A549 (cell line): ENCODE data around the gene KCNK3. TPM values are rescaled to one million over a fixed set of nuclear protein-coding genes. Genes with fewer than 3 reads are reported as not detected.
A peak's percentile ranks its signal among the peaks of the same experiment; 100 is the strongest.

Experiments
- ATAC-seq, 2 experiments: fragments of 200-7000 bp in 1 of 2; fragments of >200 bp in 1 of 2; cut with Nextera tagmentation in 1 of 2; cut with Tn5 transposase in 1 of 2; 3 replicates each; pipeline versions ENCODE4 v1.8.0 to v1.9.1; 2018 to 2020; ENCODE audit warnings: mild to moderate bottlenecking in 1 of 2, moderate library complexity in 1 of 2
- CTCF ChIA-PET: fragments of 300-600 bp; sonication (Branson Sonifier 250); formaldehyde crosslinking; extraction: SDS; loops from one replicate; lab custom pipeline; 2021; ENCODE audit warnings: antibody characterized with exemption, inconsistent platforms; lab: Yijun Ruan, JAX
- POLR2A ChIA-PET: fragments of 350-600 bp; formaldehyde crosslinking; extraction: SDS; loops from one replicate; lab custom pipeline; 2021; ENCODE audit warnings: antibody characterized with exemption, inconsistent platforms; lab: Yijun Ruan, JAX
- DNase-seq, 2 experiments: peaks; one replicate each; pipeline versions ENCODE4 v3.0.0 to v3.0.0-alpha.2; 2011 to 2016; ENCODE audit warnings: low read depth in 1 of 2, low spot score in 1 of 2
- FAIRE-seq: peaks from 2 replicates; lab custom pipeline; 2011; peaks lifted over from hg19 to GRCh38; lab: Jason Lieb, UNC
- H3K27ac ChIP-seq, 2 experiments: fragments of >200 bp; sonication (Bioruptor Twin); formaldehyde crosslinking; 3 replicates each; pipeline ENCODE4 v1.5.1; 2016 to 2017
- H3K4me1 ChIP-seq: fragments of >200 bp; sonication (Bioruptor Twin); formaldehyde crosslinking; 3 replicates; pipeline ENCODE4 v1.6.1; 2016
- H3K4me2 ChIP-seq: fragments of >200 bp; sonication (Bioruptor Twin); formaldehyde crosslinking; 3 replicates; pipeline ENCODE4 v1.6.1; 2016
- H3K4me3 ChIP-seq: fragments of >200 bp; sonication (Bioruptor Twin); formaldehyde crosslinking; 3 replicates; pipeline ENCODE4 v1.5.1; 2016
- H3K9me3 ChIP-seq: fragments of >200 bp; sonication (Bioruptor Twin); formaldehyde crosslinking; 3 replicates; pipeline ENCODE4 v1.6.1; 2016
- BHLHE40 ChIP-seq: IDR thresholded peaks from 2 replicates; pipeline ENCODE4 v1.6.1; 2012; ENCODE audit warnings: low read depth, low read length, inconsistent platforms
- CBX8 ChIP-seq: fragments of 200-600 bp; sonication (generic); IDR thresholded peaks from 2 replicates; pipeline ENCODE4 v1.6.1; 2016
- CEBPB ChIP-seq, 2 experiments: fragments of >200 bp in 1 of 2; sonication (Bioruptor Twin) in 1 of 2; formaldehyde crosslinking in 1 of 2; IDR thresholded peaks; 2 replicates each; pipeline ENCODE4 v1.6.1; 2012 to 2016
- CHD2 ChIP-seq: fragments of 150-350 bp; IDR thresholded peaks from 2 replicates; pipeline ENCODE4 v1.6.1; 2014; ENCODE audit warnings: low read length; ENCODE audit not compliant: partially characterized antibody
- EP300 ChIP-seq, 2 experiments: fragments of >200 bp; sonication (Bioruptor Twin); formaldehyde crosslinking; IDR thresholded peaks; 2 replicates in 1 of 2; 3 replicates in 1 of 2; pipeline ENCODE4 v1.6.1; 2016 to 2017
- FOSL2 ChIP-seq, 2 experiments: fragments of 450-650 bp in 1 of 2; fragments of >200 bp in 1 of 2; sonication (Bioruptor Twin) in 1 of 2; formaldehyde crosslinking; IDR thresholded peaks; 2 replicates each; pipeline versions ENCODE4 v1.5.0 to v1.6.1; 2016 to 2020; ENCODE audit warnings: mild to moderate bottlenecking in 1 of 2, moderate library complexity in 1 of 2
- HDAC2 ChIP-seq: fragments of 200-600 bp; sonication (generic); IDR thresholded peaks from 2 replicates; pipeline ENCODE4 v1.6.1; 2016
- HOXA7 ChIP-seq: fragments of 250-450 bp; sonication (Bioruptor Pico); IDR thresholded peaks from 2 replicates; pipeline ENCODE4 v1.5.0; 2020; ENCODE audit warnings: mild to moderate bottlenecking, moderate library complexity
- JUN ChIP-seq, 2 experiments: fragments of >200 bp; sonication (Bioruptor Twin); formaldehyde crosslinking; IDR thresholded peaks; 2 replicates in 1 of 2; 3 replicates in 1 of 2; pipeline ENCODE4 v1.6.1; 2016 to 2017
- KDM5A ChIP-seq: fragments of 200-600 bp; sonication (generic); IDR thresholded peaks from 2 replicates; pipeline ENCODE4 v1.6.1; 2016; ENCODE audit warnings: antibody characterized with exemption, mild to moderate bottlenecking
- MYC ChIP-seq: IDR thresholded peaks from 2 replicates; pipeline ENCODE4 v1.6.1; 2012; ENCODE audit warnings: mild to moderate bottlenecking, inconsistent platforms, low read length, improper control_type of control experiment, borderline replicate concordance
- NFE2L2 ChIP-seq: fragments of 150-350 bp; conservative IDR thresholded peaks from 2 replicates; pipeline ENCODE4 v1.6.1; 2014; ENCODE audit warnings: low read length
- NPAS2 ChIP-seq: fragments of 250-450 bp; sonication (Bioruptor Pico); IDR thresholded peaks from 2 replicates; pipeline ENCODE4 v1.8.0; 2022; ENCODE audit warnings: mild to moderate bottlenecking, moderate library complexity, borderline replicate concordance
- POLR2A ChIP-seq: IDR thresholded peaks from 2 replicates; pipeline ENCODE4 v1.6.1; 2012; ENCODE audit warnings: mild to moderate bottlenecking, low read length
- RCOR1 ChIP-seq: fragments of 150-350 bp; IDR thresholded peaks from 2 replicates; pipeline ENCODE4 v1.6.1; 2014; ENCODE audit warnings: antibody characterized with exemption, low read length, low read depth
- RNF2 ChIP-seq: fragments of 200-600 bp; sonication (generic); IDR thresholded peaks from 2 replicates; pipeline ENCODE4 v1.6.1; 2016; ENCODE audit warnings: low read depth, mild to moderate bottlenecking, antibody characterized with exemption, moderate library complexity, borderline replicate concordance
- TP53 ChIP-seq: fragments of 250-450 bp; sonication (Bioruptor Pico); IDR thresholded peaks from 2 replicates; pipeline ENCODE4 v1.5.0; 2021; ENCODE audit warnings: mild to moderate bottlenecking, moderate library complexity
- ZSCAN20 ChIP-seq: fragments of 250-450 bp; sonication (Bioruptor Pico); IDR thresholded peaks from 2 replicates; pipeline ENCODE4 v1.8.0; 2022; ENCODE audit warnings: mild to moderate bottlenecking, moderate library complexity
- WGBS: methylation state at CpG from one replicate; pipeline ENCODE4 v1.1.6; 2017; ENCODE audit errors: missing lambda C conversion rate; 5-methylcytosine and 5-hydroxymethylcytosine counted together
- polyA plus RNA-seq, 4 experiments: library from polyadenylated mRNA; depleted of rRNA in 3 of 4; stranded (reverse); fragments of >200 nt; fragmentation: RNase III in 1 of 4; extraction: RNeasy Plus Mini Kit Qiagen cat#74134 plus additional on column Dnase treatment in 1 of 4; gene quantifications; 2 replicates in 3 of 4; 3 replicates in 1 of 4; pipeline ENCODE4 v1.2.3, GENCODE V29; 2011 to 2017
- TF ChIP-seq, protein P1 (sequence below): IDR thresholded peaks from 2 replicates; pipeline ENCODE4 v1.6.1; 2012

The KCNK3 gene
- polyA plus RNA-seq, 2 of the 4 experiments (the other 2 are of a cell fraction): 2.4 to 2.8 TPM

DNA sequence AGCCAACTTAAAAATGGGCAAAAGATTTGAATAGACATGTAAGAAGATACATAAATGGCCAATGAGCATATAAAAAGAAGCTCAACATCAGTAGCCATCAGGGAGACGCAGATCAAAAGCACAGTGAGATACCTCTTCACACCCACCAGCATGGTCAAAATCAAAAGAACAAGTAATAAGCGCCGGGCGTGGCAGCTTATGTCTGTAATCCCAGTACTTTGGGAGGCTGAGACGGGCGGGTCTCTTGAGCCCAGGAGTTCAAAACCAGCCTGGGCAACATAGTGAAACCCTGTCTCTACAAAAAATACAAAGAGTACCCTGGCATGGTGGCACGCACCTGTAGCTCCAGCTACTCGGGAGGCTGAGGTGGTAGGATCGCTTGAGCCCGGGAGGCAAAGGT, 46.8 kb upstream of the KCNK3 start:
- ChIA-PET CTCF (interaction anchor here (1.1 to 6.6 kb wide), 3 partner anchors 39 to 100 kb away, joined by 4 to 39 read pairs (median 20); no protein-coding TSS in a partner anchor), POLR2A (interaction anchor here (0.6 kb wide), 2 partner anchors 142 to 461 kb away, joined by 3 read pairs; no protein-coding TSS in a partner anchor)
- FAIRE-seq (no peak), DNase-seq (no peak), ATAC-seq (no peak)
- Histone ChIP-seq H3K4me2 (no peak overlapping the region), H3K27ac (no peak overlapping the region), H3K9me3 (no peaks in the 10 kb centered on the region), H3K4me1 (no peaks in the 10 kb centered on the region), H3K4me3 (no peak overlapping the region)
- TF ChIP-seq FOSL2 (IDR thresholded peaks at IDR 0.05) (no peak), FOSL2 (CRISPR knock-in tag; IDR thresholded peaks at IDR 0.05) (no peak), CEBPB (IDR thresholded peaks at IDR 0.05) (no peak), ZSCAN20 (CRISPR knock-in tag) (no peak), CBX8 (no peak), JUN (IDR thresholded peaks at IDR 0.05) (no peak), HOXA7 (CRISPR knock-in tag) (no peak), NPAS2 (CRISPR knock-in tag) (no peak), HDAC2 (no peak), EP300 (IDR thresholded peaks at IDR 0.05) (no peak), MYC (no peak)
- 66% methylated on average over 10 of the region's 10 CpGs for WGBS

DNA sequence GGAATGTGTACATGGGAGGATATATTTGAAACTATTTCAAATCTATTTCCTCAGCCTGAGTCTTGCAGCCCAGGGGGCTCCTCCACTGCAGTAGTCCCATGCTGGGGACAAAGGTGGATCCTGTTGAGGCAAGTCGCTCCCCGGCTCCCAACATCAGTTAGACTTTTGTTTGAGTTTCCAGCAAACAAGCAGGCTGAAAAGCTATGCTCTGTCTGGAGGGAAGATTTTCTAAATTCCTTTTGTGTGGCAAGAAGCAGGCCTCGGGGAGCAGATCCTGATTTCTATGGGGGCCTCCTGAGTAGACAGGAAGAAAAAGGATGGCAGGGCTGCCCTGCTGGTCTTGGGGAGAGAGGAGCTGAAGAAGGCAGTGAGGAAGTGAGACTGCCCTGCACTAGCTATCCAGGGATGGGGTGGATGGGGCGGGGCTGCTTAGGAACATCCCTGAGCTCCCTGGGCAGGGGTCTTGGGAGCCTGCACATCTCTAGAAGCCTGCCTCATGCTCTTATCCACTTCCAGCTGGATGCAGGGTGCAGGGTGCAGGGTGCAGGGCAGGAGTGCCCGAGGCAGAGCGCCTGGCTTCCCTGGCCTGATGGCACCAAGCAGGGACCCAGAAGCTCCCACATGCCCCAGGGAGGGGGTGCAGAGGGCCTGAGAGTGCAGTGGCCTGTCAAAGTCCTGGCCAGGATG, 45.4 kb upstream of the KCNK3 start:
- TF ChIP-seq BHLHE40 (no peak), RNF2 (no peak), TP53 (CRISPR knock-in tag) (no peak), RCOR1 (no peak), NFE2L2 (no peak), KDM5A (no peak), ZSCAN20 (CRISPR knock-in tag) (no peak), CEBPB (IDR thresholded peaks at IDR 0.05) (no peak), MYC (no peak)
- no peak for DNase-seq
- Histone ChIP-seq H3K4me3 (no peak overlapping the region), H3K9me3 (no peaks in the 10 kb centered on the region), H3K27ac (no peak overlapping the region), H3K4me1 (no peaks in the 10 kb centered on the region), H3K4me2 (no peak overlapping the region)
- no peak for FAIRE-seq
- WGBS: 69% methylated on average over 6 of the region's 6 CpGs
- CTCF ChIA-PET: interaction anchor here (0.7 to 6.6 kb wide), 7 partner anchors 12 to 98 kb away, joined by 3 to 39 read pairs (median 4); no protein-coding TSS in a partner anchor
- POLR2A ChIA-PET: no interaction called here
- ATAC-seq: peak in 1 of 2 experiments; percentile 16; a peak in 2 of 6 replicates

DNA sequence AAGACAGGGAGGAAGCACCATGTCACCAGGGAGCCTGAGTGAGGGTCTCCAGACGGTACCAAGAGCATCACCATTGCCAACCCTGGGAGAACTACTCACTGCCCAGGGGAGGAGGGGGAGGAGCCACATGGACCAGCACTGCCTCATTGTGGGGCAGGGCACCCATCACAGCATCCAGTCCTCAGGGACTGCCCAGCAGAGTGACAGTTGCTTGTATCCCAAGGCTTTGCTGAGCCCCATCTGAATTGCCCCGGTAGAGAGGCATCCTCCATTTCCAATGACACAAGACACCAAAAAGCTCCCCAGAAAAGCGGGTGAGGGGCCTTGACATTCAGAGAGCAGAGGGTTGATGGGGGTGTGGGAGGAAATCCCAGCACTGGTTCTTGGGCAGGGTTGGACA, 44.5 kb upstream of the KCNK3 start:
- POLR2A ChIA-PET: no interaction called here
- Histone ChIP-seq H3K27ac (no peak overlapping the region), H3K4me1 (no peaks in the 10 kb centered on the region), H3K4me3 (no peak overlapping the region), H3K4me2 (no peak overlapping the region), H3K9me3 (no peaks in the 10 kb centered on the region)
- DNase-seq: no peak
- CTCF ChIA-PET: interaction anchor here (0.7 to 6.6 kb wide), 4 partner anchors 42 to 70 kb away, joined by 3 to 39 read pairs (median 4); no protein-coding TSS in a partner anchor
- no peak for FAIRE-seq
- no peak; the same call in 1 of the 2 replicates for TF ChIP-seq POLR2A
- WGBS: 49% methylated on average over 3 of the region's 3 CpGs
- peak in 1 of 2 experiments; percentile 55; a peak in 3 of 6 replicates for ATAC-seq

DNA sequence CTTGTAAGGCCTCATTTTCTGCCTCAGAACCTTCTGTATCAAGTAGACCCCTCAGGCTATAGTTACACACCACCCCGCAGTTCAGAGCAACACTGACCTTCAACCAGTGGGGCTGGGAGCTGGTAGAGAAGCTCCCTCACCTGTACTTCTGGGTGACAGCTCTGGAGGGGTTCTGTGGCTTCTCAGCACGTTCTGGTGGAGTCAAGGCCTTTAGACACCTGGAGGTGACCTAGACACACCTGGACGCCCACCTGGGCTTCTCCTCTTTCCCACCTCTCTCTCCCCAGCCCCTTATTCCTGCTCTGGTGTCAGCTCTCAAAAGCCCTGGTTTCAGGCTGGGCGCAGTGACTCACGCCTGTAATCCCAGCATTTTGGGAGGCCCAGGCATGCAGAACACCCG, 44.0 kb upstream of the KCNK3 start:
- no peak for DNase-seq
- Histone ChIP-seq H3K27ac (no peak overlapping the region), H3K4me1 (no peaks in the 10 kb centered on the region), H3K9me3 (no peaks in the 10 kb centered on the region), H3K4me2 (no peak overlapping the region), H3K4me3 (no peak overlapping the region)
- POLR2A ChIA-PET: no interaction called here
- ATAC-seq: no peak
- TF ChIP-seq, protein P1, sequence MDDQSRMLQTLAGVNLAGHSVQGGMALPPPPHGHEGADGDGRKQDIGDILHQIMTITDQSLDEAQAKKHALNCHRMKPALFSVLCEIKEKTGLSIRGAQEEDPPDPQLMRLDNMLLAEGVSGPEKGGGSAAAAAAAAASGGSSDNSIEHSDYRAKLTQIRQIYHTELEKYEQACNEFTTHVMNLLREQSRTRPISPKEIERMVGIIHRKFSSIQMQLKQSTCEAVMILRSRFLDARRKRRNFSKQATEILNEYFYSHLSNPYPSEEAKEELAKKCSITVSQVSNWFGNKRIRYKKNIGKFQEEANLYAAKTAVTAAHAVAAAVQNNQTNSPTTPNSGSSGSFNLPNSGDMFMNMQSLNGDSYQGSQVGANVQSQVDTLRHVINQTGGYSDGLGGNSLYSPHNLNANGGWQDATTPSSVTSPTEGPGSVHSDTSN: no peak
- TF ChIP-seq CHD2 (no peak), NPAS2 (CRISPR knock-in tag) (no peak)
- FAIRE-seq: no peak
- CTCF ChIA-PET: interaction anchor here (1.0 to 6.6 kb wide), 3 partner anchors 42 to 71 kb away, joined by 3 to 39 read pairs (median 4); no protein-coding TSS in a partner anchor
- 40% methylated on average over 6 of the region's 6 CpGs for WGBS
